ENCODE data around the gene ANO1. TPM values are rescaled to one million over a fixed set of nuclear protein-coding genes. Genes with fewer than 3 reads are reported as not detected.

ANO1 gene
- total and polyA plus RNA-seq, 2 of the 8 experiments (the other 6 are each of a cell fraction or from before 2014, with no cell fraction given): 4.7 to 5.0 TPM

DNA sequence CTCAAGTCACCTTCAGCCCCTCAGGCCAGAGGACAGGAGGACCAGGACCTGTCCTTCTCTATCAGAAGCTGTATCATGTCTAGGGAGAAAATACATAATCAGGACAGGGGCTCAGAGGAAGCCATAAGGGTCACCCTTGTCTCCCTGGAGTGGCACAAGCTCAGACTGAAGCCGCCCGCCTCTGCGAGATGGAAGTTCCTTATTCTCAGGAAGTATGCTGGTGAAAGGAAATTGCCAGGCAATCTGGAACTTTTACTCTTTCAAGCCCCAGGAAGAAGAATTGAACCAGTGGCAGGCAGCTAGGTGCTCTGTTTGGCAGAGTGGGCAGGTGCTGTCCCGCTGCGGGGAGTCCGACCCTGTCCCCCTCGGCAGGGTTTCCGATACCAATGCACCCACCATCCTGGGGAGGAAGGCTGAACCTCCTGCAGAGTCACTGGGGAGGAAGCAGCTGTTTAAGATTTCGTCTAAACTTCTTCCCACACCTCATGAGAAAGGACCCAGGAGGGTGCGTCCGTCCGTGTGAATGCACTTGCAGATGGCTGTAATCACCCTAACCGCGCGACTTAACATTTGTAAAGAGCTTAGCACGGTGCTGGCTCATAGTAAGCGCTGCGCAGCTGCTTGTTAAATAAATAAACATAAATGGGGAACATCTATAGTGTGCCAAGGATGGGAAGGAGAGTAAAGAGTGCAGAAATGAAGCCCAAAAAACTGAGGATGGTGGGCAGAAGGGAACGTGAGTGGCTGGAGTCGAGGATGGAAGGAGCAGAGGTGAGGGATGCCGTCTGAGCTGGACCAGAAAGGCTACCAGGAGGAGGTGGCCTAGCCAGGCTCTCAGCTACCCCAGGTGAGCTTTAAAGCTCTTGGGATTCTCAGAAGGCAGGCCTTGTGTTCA is 5.0 kb upstream of the ANO1 start (continued):
- TF ChIP-seq EZH2 (IDR thresholded peaks at IDR 0.05; ENCODE audit: low read depth, low read length, severe bottlenecking) (no peak), SP2 (IDR thresholded peaks at IDR 0.05; ENCODE audit: low read length) (no peak), JUND (IDR thresholded peaks at IDR 0.05; ENCODE audit: low read length) (no peak), NRF1 (IDR thresholded peaks at IDR 0.05; ENCODE audit: low read depth, low read length) (no peak), GTF2F1 (IDR thresholded peaks at IDR 0.05; ENCODE audit: borderline replicate concordance, low read depth, low read length) (no peak), NANOG (IDR thresholded peaks at IDR 0.05; ENCODE audit: insufficient read depth, low read depth, low read length, poor library complexity, severe bottlenecking) (peak; percentile 89), TCF12 (IDR thresholded peaks at IDR 0.05; ENCODE audit: low read depth, low read length) (peak; percentile 79), SP4 (IDR thresholded peaks at IDR 0.05; ENCODE audit: low read length) (no peak), CEBPB (IDR thresholded peaks at IDR 0.05; ENCODE audit: low read depth, low read length) (no peak), FOSL1 (IDR thresholded peaks at IDR 0.05; ENCODE audit: insufficient read depth, low read depth, low read length) (no peak)
- TF ChIP-seq, protein P1, sequence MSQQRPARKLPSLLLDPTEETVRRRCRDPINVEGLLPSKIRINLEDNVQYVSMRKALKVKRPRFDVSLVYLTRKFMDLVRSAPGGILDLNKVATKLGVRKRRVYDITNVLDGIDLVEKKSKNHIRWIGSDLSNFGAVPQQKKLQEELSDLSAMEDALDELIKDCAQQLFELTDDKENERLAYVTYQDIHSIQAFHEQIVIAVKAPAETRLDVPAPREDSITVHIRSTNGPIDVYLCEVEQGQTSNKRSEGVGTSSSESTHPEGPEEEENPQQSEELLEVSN (IDR thresholded peaks at IDR 0.05): no peak
- TF ChIP-seq, protein P2, sequence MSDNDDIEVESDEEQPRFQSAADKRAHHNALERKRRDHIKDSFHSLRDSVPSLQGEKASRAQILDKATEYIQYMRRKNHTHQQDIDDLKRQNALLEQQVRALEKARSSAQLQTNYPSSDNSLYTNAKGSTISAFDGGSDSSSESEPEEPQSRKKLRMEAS (IDR thresholded peaks at IDR 0.05): 0 out of 2 replicates have a peak, but pooled peaks have one; percentile 5
